ENCODE data around the gene DLK2.
A peak's percentile ranks its signal among the peaks of the same experiment; 100 is the strongest.
"Not testable (repeated sequence)": the region's sequence is repeated elsewhere in the genome, so short reads cannot be mapped to it uniquely, and the experiment has no call there.

The DLK2 gene

GRCh38 chr6:43455531-43456428, at the start of gene DLK2:
DLK2 (minus strand) TSS chr6:43455548; CDS start chr6:43454825, 723 bp downstream.
- peak; percentile 11 to 70 for DNase-seq

GRCh38 chr6:43503443-43503842, 48.1 kb upstream of the DLK2 start:
- no peak for DNase-seq

- no peak for DNase-seq
Measured at GRCh38 chr6:43502666-43503065, 47.3 kb upstream of the DLK2 start.

GRCh38 chr6:43500921-43501320, 45.6 kb upstream of the DLK2 start:
- DNase-seq, result no peak

- DNase-seq, result no peak
Measured at GRCh38 chr6:43499028-43499815, 43.9 kb upstream of the DLK2 start.

- not testable (repeated sequence) for DNase-seq
Measured at GRCh38 chr6:43498291-43498690, 42.9 kb upstream of the DLK2 start.

GRCh38 chr6:43497689-43498088, 42.3 kb upstream of the DLK2 start:
- DNase-seq, result no peak

GRCh38 chr6:43497129-43497396, 41.7 kb upstream of the DLK2 start:
- no peak for DNase-seq

- no peak for DNase-seq
Measured at GRCh38 chr6:43496370-43497128, 41.2 kb upstream of the DLK2 start.

- DNase-seq, result no peak
Measured at GRCh38 chr6:43495409-43495941, 40.1 kb upstream of the DLK2 start.

- no peak for DNase-seq
Measured at GRCh38 chr6:43494766-43495165, 39.4 kb upstream of the DLK2 start.

- DNase-seq, result no peak
Measured at GRCh38 chr6:43494321-43494720, 39.0 kb upstream of the DLK2 start.

GRCh38 chr6:43493833-43494232, 38.5 kb upstream of the DLK2 start:
- DNase-seq, result no peak

- no peak for DNase-seq
Measured at GRCh38 chr6:43493230-43493629, 37.9 kb upstream of the DLK2 start.

GRCh38 chr6:43492673-43493072, 37.3 kb upstream of the DLK2 start:
- DNase-seq, result no peak

- DNase-seq, result no peak
Measured at GRCh38 chr6:43491750-43492661, 36.7 kb upstream of the DLK2 start.

- no peak for DNase-seq
Measured at GRCh38 chr6:43490523-43490939, 35.2 kb upstream of the DLK2 start.

GRCh38 chr6:43489277-43490072, 34.1 kb upstream of the DLK2 start:
- no peak for DNase-seq

GRCh38 chr6:43488667-43489276, 33.4 kb upstream of the DLK2 start:
- no peak for DNase-seq

- no peak for DNase-seq
Measured at GRCh38 chr6:43481591-43482236, 26.4 kb upstream of the DLK2 start.
